H1 (cell line): ENCODE measurements around the gene PET100. TPM values are rescaled to one million over a fixed set of nuclear protein-coding genes. Genes with fewer than 3 reads are reported as not detected.
A peak's percentile ranks its signal among the peaks of the same experiment; 100 is the strongest.

ENCODE experiments used
- CTCF ChIA-PET: fragments of 300-600 bp; sonication (Branson Sonifier 250); formaldehyde crosslinking; loops from one replicate; lab custom pipeline; 2021; ENCODE audit not compliant: partially characterized antibody; lab: Charles Lee
- POLR2A ChIA-PET: fragments of 300-600 bp; sonication (Branson Sonifier 250); formaldehyde crosslinking; loops from one replicate; lab custom pipeline; 2021; ENCODE audit warnings: inconsistent platforms; ENCODE audit not compliant: partially characterized antibody; lab: Charles Lee
- DNase-seq, 2 experiments: peaks; one replicate each; pipeline versions ENCODE4 v3.0.0 to v3.0.0-alpha.2; 2010 to 2022; ENCODE audit warnings: low spot score in 2 of 2, low read depth in 1 of 2, mixed read lengths in 1 of 2
- FAIRE-seq: peaks from 2 replicates; lab custom pipeline; 2011; peaks lifted over from hg19 to GRCh38; lab: Jason Lieb, UNC
- H2AFZ ChIP-seq: 2 replicates; pipeline ENCODE4 v1.8.1; 2012; ENCODE audit warnings: low read length, inconsistent platforms
- H2AK5ac ChIP-seq: 2 replicates; pipeline ENCODE4 v1.6.1; 2013; ENCODE audit warnings: low read depth, low read length
- H2BK120ac ChIP-seq: replicated peaks from 2 replicates; pipeline ENCODE3; 2013; ENCODE audit warnings: low read depth, low read length, inconsistent platforms
- H2BK12ac ChIP-seq: 2 replicates; pipeline ENCODE4 v1.6.1; 2013; ENCODE audit warnings: low read depth, low read length
- H2BK15ac ChIP-seq: 2 replicates; pipeline ENCODE4 v1.6.1; 2013; ENCODE audit warnings: low read length
- H2BK20ac ChIP-seq: 2 replicates; pipeline ENCODE4 v1.6.1; 2013; ENCODE audit warnings: low read length
- H2BK5ac ChIP-seq: 2 replicates; pipeline ENCODE4 v1.6.1; 2013; ENCODE audit warnings: low read depth, low read length
- H3K14ac ChIP-seq: 2 replicates; pipeline ENCODE4 v1.6.1; 2013; ENCODE audit warnings: inconsistent platforms; ENCODE audit not compliant: insufficient read length
- H3K18ac ChIP-seq: 2 replicates; pipeline ENCODE4 v1.6.1; 2013; ENCODE audit warnings: low read length; ENCODE audit errors: extremely low read depth
- H3K23ac ChIP-seq: 2 replicates; pipeline ENCODE4 v1.6.1; 2013; ENCODE audit warnings: inconsistent platforms; ENCODE audit not compliant: insufficient read length
- H3K23me2 ChIP-seq: 2 replicates; pipeline ENCODE4 v1.6.1; 2013; ENCODE audit warnings: low read depth, low read length
- H3K27ac ChIP-seq: 2 replicates; pipeline ENCODE4 v1.6.1; 2011; ENCODE audit warnings: low read depth, low read length, inconsistent platforms
- H3K27me3 ChIP-seq, 4 experiments: replicated peaks in 1 of 4; 1 replicate in 1 of 4; 2 replicates in 3 of 4; pipeline versions ENCODE4 v1.6.1 to v1.8.1; 2011 to 2013; ENCODE audit warnings: low read length in 3 of 4, mild to moderate bottlenecking in 3 of 4, inconsistent platforms in 2 of 4, mixed read lengths in 2 of 4, moderate library complexity in 1 of 4; ENCODE audit not compliant: control insufficient read depth in 3 of 4, insufficient read depth in 3 of 4; ENCODE audit errors: extremely low read depth in 1 of 4
- H3K36me3 ChIP-seq, 4 experiments: 2 replicates each; pipeline versions ENCODE4 v1.6.1 to v1.8.1; 2011 to 2013; ENCODE audit warnings: mild to moderate bottlenecking in 4 of 4, low read length in 3 of 4, moderate library complexity in 2 of 4, control low read depth in 1 of 4, inconsistent platforms in 1 of 4; ENCODE audit not compliant: insufficient read depth in 4 of 4, control insufficient read depth in 2 of 4
- H3K4ac ChIP-seq: replicated peaks from 2 replicates; pipeline ENCODE3; 2013; ENCODE audit warnings: low read length, low read depth, mixed read lengths, inconsistent platforms; ENCODE audit not compliant: insufficient read length
- H3K4me1 ChIP-seq, 4 experiments: replicated peaks in 1 of 4; 1 replicate in 1 of 4; 2 replicates in 3 of 4; pipeline versions ENCODE4 v1.6.1 to v1.8.1; 2011 to 2013; ENCODE audit warnings: low read length in 3 of 4, inconsistent platforms in 2 of 4, mixed read lengths in 1 of 4; ENCODE audit not compliant: insufficient read depth in 4 of 4, control insufficient read depth in 3 of 4
- H3K4me2 ChIP-seq, 2 experiments: 2 replicates each; pipeline versions ENCODE4 v1.6.1 to v1.8.1; 2011 to 2013; ENCODE audit warnings: low read depth in 2 of 2, low read length in 2 of 2, control low read depth in 1 of 2, inconsistent platforms in 1 of 2, mild to moderate bottlenecking in 1 of 2; ENCODE audit not compliant: insufficient read depth in 1 of 2
- H3K4me3 ChIP-seq, 4 experiments: fragments of 200-600, 300-600 bp in 1 of 4; sonication (generic), shearing (Covaris generic), sonication (Bioruptor Twin) in 1 of 4; 2 replicates each; pipeline versions ENCODE4 v1.5.1 to v1.8.1; 2011 to 2016; ENCODE audit warnings: low read length in 4 of 4, low read depth in 3 of 4, control low read depth in 2 of 4, inconsistent platforms in 2 of 4, mild to moderate bottlenecking in 2 of 4, mixed read lengths in 1 of 4, moderate library complexity in 1 of 4; ENCODE audit not compliant: insufficient read depth in 2 of 4; ENCODE audit errors: extremely low read depth in 1 of 4
- H3K56ac ChIP-seq: replicated peaks from 2 replicates; pipeline ENCODE3; 2013; ENCODE audit warnings: low read depth, mild to moderate bottlenecking, mixed read lengths, low read length, inconsistent platforms; ENCODE audit not compliant: insufficient read length
- H3K79me1 ChIP-seq: 2 replicates; pipeline ENCODE4 v1.6.1; 2013; ENCODE audit warnings: low read depth, low read length, control low read depth
- H3K79me2 ChIP-seq, 2 experiments: 2 replicates each; pipeline versions ENCODE4 v1.6.1 to v1.8.1; 2012 to 2013; ENCODE audit warnings: low read length in 2 of 2, mild to moderate bottlenecking in 2 of 2, inconsistent platforms in 1 of 2; ENCODE audit not compliant: insufficient read depth in 2 of 2, control insufficient read depth in 1 of 2
- H3K9ac ChIP-seq, 4 experiments: replicated peaks in 1 of 4; 1 replicate in 1 of 4; 2 replicates in 3 of 4; pipeline versions ENCODE4 v1.6.1 to v1.8.1; 2011 to 2013; ENCODE audit warnings: low read depth in 3 of 4, low read length in 3 of 4, control low read depth in 2 of 4, mild to moderate bottlenecking in 2 of 4, moderate library complexity in 2 of 4, inconsistent platforms in 1 of 4; ENCODE audit errors: extremely low read depth in 1 of 4
- H3K9me3 ChIP-seq, 2 experiments: 2 replicates each; pipeline versions ENCODE4 v1.6.1 to v1.8.1; 2012 to 2013; ENCODE audit warnings: mild to moderate bottlenecking in 2 of 2, moderate library complexity in 2 of 2, control low read depth in 1 of 2, inconsistent platforms in 1 of 2, low read depth in 1 of 2, low read length in 1 of 2, mixed read lengths in 1 of 2; ENCODE audit not compliant: insufficient read depth in 2 of 2
- H4K20me1 ChIP-seq, 2 experiments: replicated peaks in 1 of 2; 2 replicates each; pipeline versions ENCODE3 to v1.8.1; 2011 to 2013; ENCODE audit warnings: inconsistent platforms in 2 of 2, low read length in 2 of 2, mild to moderate bottlenecking in 1 of 2; ENCODE audit not compliant: insufficient read depth in 2 of 2, control insufficient read depth in 1 of 2
- H4K5ac ChIP-seq: 2 replicates; pipeline ENCODE4 v1.6.1; 2013; ENCODE audit warnings: low read length, low read depth, mixed read lengths, inconsistent platforms; ENCODE audit not compliant: insufficient read length
- H4K8ac ChIP-seq: 2 replicates; pipeline ENCODE4 v1.8.0; 2013; ENCODE audit warnings: mild to moderate bottlenecking, moderate library complexity, low read length, inconsistent platforms; ENCODE audit not compliant: insufficient read depth; ENCODE audit errors: extremely low read depth
- H4K91ac ChIP-seq: replicated peaks from 2 replicates; pipeline ENCODE3; 2013; ENCODE audit warnings: low read length, mixed read lengths, inconsistent platforms; ENCODE audit not compliant: insufficient read length
- EGR1 ChIP-seq: IDR thresholded peaks from 2 replicates; pipeline ENCODE4 v1.6.1; 2011; ENCODE audit warnings: low read depth, low read length, borderline replicate concordance
- NRF1 ChIP-seq: IDR thresholded peaks from 2 replicates; pipeline ENCODE4 v1.6.1; 2011; ENCODE audit warnings: mild to moderate bottlenecking, low read depth, low read length, improper control_type of control experiment
- PHF8 ChIP-seq: fragments of 200-600 bp; sonication (generic); conservative IDR thresholded peaks from 2 replicates; pipeline ENCODE4 v1.7.1; 2012; ENCODE audit warnings: low read depth, mild to moderate bottlenecking, inconsistent platforms, low read length, moderate library complexity
- RNF2 ChIP-seq: fragments of 200-900, 300-1000 bp; sonication (generic); IDR thresholded peaks from 2 replicates; pipeline ENCODE4 v1.7.1; 2016; ENCODE audit warnings: borderline replicate concordance, low read depth, mild to moderate bottlenecking, antibody characterized with exemption, low read length; ENCODE audit not compliant: poor library complexity, severe bottlenecking; ENCODE audit errors: missing control alignments
- SAP30 ChIP-seq: fragments of 300-600 bp; sonication (generic); IDR thresholded peaks from 2 replicates; pipeline ENCODE4 v1.7.1; 2012; ENCODE audit warnings: low read length, moderate library complexity, mild to moderate bottlenecking, inconsistent platforms; ENCODE audit not compliant: insufficient read depth, insufficient replicate concordance
- SIN3A ChIP-seq, 2 experiments: IDR thresholded peaks in 1 of 2; conservative IDR thresholded peaks in 1 of 2; 2 replicates each; pipeline ENCODE4 v1.6.1; 2011 to 2012; ENCODE audit warnings: low read length in 2 of 2, improper control_type of control experiment in 1 of 2, low read depth in 1 of 2, mild to moderate bottlenecking in 1 of 2
- SP1 ChIP-seq: IDR thresholded peaks from 2 replicates; pipeline ENCODE4 v1.6.1; 2011; ENCODE audit warnings: low read depth, low read length
- SUZ12 ChIP-seq: fragments of 200-600 bp; sonication (generic); IDR thresholded peaks from 2 replicates; pipeline ENCODE4 v1.6.1; 2012; ENCODE audit warnings: mild to moderate bottlenecking, inconsistent platforms, low read length, moderate library complexity, mixed read lengths
- TBP ChIP-seq: IDR thresholded peaks from 2 replicates; pipeline ENCODE4 v1.6.1; 2011; ENCODE audit warnings: low read depth, low read length, improper control_type of control experiment
- TEAD4 ChIP-seq: IDR thresholded peaks from 2 replicates; pipeline ENCODE4 v1.6.1; 2012; ENCODE audit warnings: low read depth, low read length, inconsistent platforms, mixed read lengths
- USF2 ChIP-seq: IDR thresholded peaks from 2 replicates; pipeline ENCODE4 v1.6.1; 2011; ENCODE audit warnings: low read length, improper control_type of control experiment
- WGBS, 2 experiments: shearing (Covaris generic) in 1 of 2; methylation state at CpG; one replicate each; pipeline versions ENCODE4 v1.1.6 to v1.1.7; 2013 to 2015; ENCODE audit warnings: low lambda C conversion rate in 2 of 2, mixed read lengths in 2 of 2, inconsistent platforms in 1 of 2, low coverage in 1 of 2, missing lambda C conversion rate in 1 of 2; ENCODE audit not compliant: insufficient replicate concordance in 2 of 2, insufficient coverage in 1 of 2, insufficient read length in 1 of 2; ENCODE audit errors: extremely low coverage in 1 of 2, missing lambda C conversion rate in 1 of 2; 5-methylcytosine and 5-hydroxymethylcytosine counted together
- polyA plus RNA-seq, 7 experiments: library from polyadenylated mRNA; depleted of rRNA in 3 of 7; stranded (reverse) in 5 of 7; unstranded in 2 of 7; fragments of >200 nt in 5 of 7; fragments of 200-250 nt in 2 of 7; gene quantifications; 1 replicate in 5 of 7; 2 replicates in 1 of 7; 4 replicates in 1 of 7; pipeline versions ENCODE4 v1.2.1 to v1.2.3, GENCODE V29; 2011 to 2013; ENCODE audit warnings: missing spikeins in 2 of 7, mixed read lengths in 2 of 7
- total RNA-seq: library from RNA; stranded (reverse); fragmentation: NEBNext Ultra II Directional; extraction: Animal tissue kit (Norgen Biotek cat#: 25700); gene quantifications from 2 replicates; pipeline ENCODE4 v1.2.1, GENCODE V29; 2021

The PET100 gene
- total and polyA plus RNA-seq, 2 of the 8 experiments (the other 6 are each of a cell fraction or from before 2014, with no cell fraction given): 80.8 to 105 TPM

- H3K14ac ChIP-seq: no peak overlapping the region
- H2BK120ac ChIP-seq: no peak overlapping the region
- H3K27me3 ChIP-seq: peaks cover 0 to 8% (median under 1%) of the 10 kb centered on the region in 4 experiments; a peak in 3 of 7 replicates
- whole genome bisulfite sequencing, 2 experiments: 89% methylated on average over 7 of the region's 8 CpGs; no CpG with 5 or more reads in 1 of the 2 experiments
- no peak overlapping the region for H2BK20ac ChIP-seq
- POLR2A ChIA-PET: interaction anchor here (1.3 kb wide), 1 partner anchor 16 kb away, joined by 4 read pairs; the partner anchor contains the start of gene PET100
- no peak overlapping the region for H4K91ac ChIP-seq
- CTCF ChIA-PET: no interaction called here
- no peak overlapping the region for H3K4me3 ChIP-seq
- H3K36me3 ChIP-seq: peaks cover 0 to 3% (median 0%) of the 10 kb centered on the region in 4 experiments; a peak in 1 of 8 replicates
- no peak overlapping the region for H2BK15ac ChIP-seq
- H3K4me1 ChIP-seq: peaks cover 0 to 5% (median 0%) of the 10 kb centered on the region in 4 experiments; a peak in 4 of 7 replicates
- no peak overlapping the region for H3K4me2 ChIP-seq
- peaks cover 0 to 6% of the 10 kb centered on the region in 2 experiments for H4K20me1 ChIP-seq
- H3K79me2 ChIP-seq: no peaks in the 10 kb centered on the region
- no peak overlapping the region for H3K18ac ChIP-seq
- no peak overlapping the region for H3K9ac ChIP-seq
- H3K79me1 ChIP-seq: no peaks in the 10 kb centered on the region
- no peak overlapping the region for H2BK5ac ChIP-seq
- FAIRE-seq: no peak
- no peaks in the 10 kb centered on the region for H3K9me3 ChIP-seq
- H4K8ac ChIP-seq: peak overlapping the region; percentile 21; the same call in 1 of the 2 replicates
- H4K5ac ChIP-seq: no peak overlapping the region
- H3K4ac ChIP-seq: no peak overlapping the region
- no peak overlapping the region for H2AK5ac ChIP-seq
- H2AFZ ChIP-seq: no peak overlapping the region
- TF ChIP-seq SUZ12: no peak
- no peak for TF ChIP-seq EGR1
- no peak for TF ChIP-seq SAP30
- no peak for TF ChIP-seq NRF1
- TF ChIP-seq PHF8: no peak
- no peak for TF ChIP-seq USF2
- no peak for TF ChIP-seq SP1
- TF ChIP-seq TEAD4: no peak
- TF ChIP-seq TBP: no peak
- TF ChIP-seq SIN3A (conservative IDR thresholded peaks at IDR 0.05 in 1 of 2, IDR thresholded peaks at IDR 0.05 in 1 of 2; ENCODE audit: low read depth in 1 of 2, low read length in 2 of 2): no peak
- TF ChIP-seq RNF2: no peak
- TF ChIP-seq, all 59 proteins: peak for 0
- no peak for DNase-seq
- no peaks in the 10 kb centered on the region for H3K23me2 ChIP-seq
- no peak overlapping the region for H3K56ac ChIP-seq
- H2BK12ac ChIP-seq: no peak overlapping the region
- H3K27ac ChIP-seq: no peak overlapping the region
- no peak overlapping the region for H3K23ac ChIP-seq
These were observed 16.8 kb downstream of the PET100 start for GRCh38 chr19:7646426-7646700.
